H9 (cell line): ENCODE data around the gene CDH4. TPM values are rescaled to one million over a fixed set of nuclear protein-coding genes. Genes with fewer than 3 reads are reported as not detected.

Experiments
- DNase-seq: peaks from one replicate; pipeline ENCODE4 v3.0.0-alpha.2; 2017
- H2AFZ ChIP-seq: one replicate; pipeline ENCODE4 v1.6.1; 2013; ENCODE audit warnings: mild to moderate bottlenecking, low read length, control low read depth, moderate library complexity
- H2AK5ac ChIP-seq: 2 replicates; pipeline ENCODE4 v1.6.1; 2013; ENCODE audit warnings: low read length, control low read depth, mixed read lengths; ENCODE audit not compliant: insufficient read length
- H2BK120ac ChIP-seq: one replicate; pipeline ENCODE4 v1.6.1; 2013; ENCODE audit warnings: low read depth, mild to moderate bottlenecking, low read length, control low read depth, inconsistent platforms; ENCODE audit not compliant: poor library complexity, severe bottlenecking
- H2BK12ac ChIP-seq: 2 replicates; pipeline ENCODE4 v1.6.1; 2013; ENCODE audit warnings: low read length, control low read depth, mixed read lengths, low read depth; ENCODE audit not compliant: insufficient read length
- H2BK15ac ChIP-seq: 2 replicates; pipeline ENCODE4 v1.6.1; 2013; ENCODE audit warnings: low read depth, low read length, control low read depth
- H2BK20ac ChIP-seq: one replicate; pipeline ENCODE4 v1.6.1; 2013; ENCODE audit warnings: low read depth, mild to moderate bottlenecking, low read length, control low read depth, inconsistent platforms; ENCODE audit not compliant: poor library complexity, severe bottlenecking
- H2BK5ac ChIP-seq: 2 replicates; pipeline ENCODE4 v1.6.1; 2013; ENCODE audit warnings: low read length, control low read depth, mixed read lengths; ENCODE audit not compliant: insufficient read length
- H3K14ac ChIP-seq: 2 replicates; pipeline ENCODE4 v1.6.1; 2013; ENCODE audit warnings: low read length, control low read depth; ENCODE audit not compliant: insufficient read depth
- H3K18ac ChIP-seq: 2 replicates; pipeline ENCODE4 v1.6.1; 2013; ENCODE audit warnings: low read depth, mild to moderate bottlenecking, mixed read lengths, low read length, control low read depth; ENCODE audit not compliant: insufficient read length
- H3K23ac ChIP-seq: 2 replicates; pipeline ENCODE4 v1.6.1; 2013; ENCODE audit warnings: low read length, control low read depth, mixed read lengths, low read depth; ENCODE audit not compliant: insufficient read length
- H3K23me2 ChIP-seq: 2 replicates; pipeline ENCODE4 v1.6.1; 2013; ENCODE audit warnings: low read depth, mild to moderate bottlenecking, mixed read lengths, low read length, control low read depth; ENCODE audit not compliant: insufficient read length, poor library complexity, severe bottlenecking
- H3K27ac ChIP-seq: 2 replicates; pipeline ENCODE4 v1.5.1; 2013; ENCODE audit warnings: low read length, control low read depth, mixed read lengths, low read depth; ENCODE audit not compliant: insufficient read length
- H3K27me3 ChIP-seq: 2 replicates; pipeline ENCODE4 v1.6.1; 2013; ENCODE audit warnings: low read length, control low read depth, inconsistent platforms; ENCODE audit not compliant: insufficient read depth
- H3K4ac ChIP-seq: 2 replicates; pipeline ENCODE4 v1.6.1; 2013; ENCODE audit warnings: low read depth, mild to moderate bottlenecking, control low read depth, inconsistent platforms, low read length, moderate library complexity
- H3K4me1 ChIP-seq: 2 replicates; pipeline ENCODE4 v1.6.1; 2013; ENCODE audit warnings: low read length, control low read depth, inconsistent platforms; ENCODE audit not compliant: insufficient read depth
- H3K4me2 ChIP-seq: 2 replicates; pipeline ENCODE4 v1.6.1; 2013; ENCODE audit warnings: low read length, control low read depth, mixed read lengths; ENCODE audit not compliant: insufficient read length, insufficient read depth
- H3K56ac ChIP-seq: 2 replicates; pipeline ENCODE4 v1.6.1; 2013; ENCODE audit warnings: low read depth, mild to moderate bottlenecking, mixed read lengths, low read length, control low read depth; ENCODE audit not compliant: insufficient read length
- H3K79me1 ChIP-seq: 2 replicates; pipeline ENCODE4 v1.6.1; 2013; ENCODE audit warnings: low read depth, mild to moderate bottlenecking, moderate library complexity, low read length, control low read depth, inconsistent platforms; ENCODE audit not compliant: insufficient read depth, poor library complexity, severe bottlenecking
- H3K79me2 ChIP-seq: 2 replicates; pipeline ENCODE4 v1.6.1; 2013; ENCODE audit warnings: low read length, control low read depth, inconsistent platforms; ENCODE audit not compliant: insufficient read depth
- H3K9ac ChIP-seq: 2 replicates; pipeline ENCODE4 v1.6.1; 2013; ENCODE audit warnings: low read length, control low read depth, mixed read lengths; ENCODE audit not compliant: insufficient read length; ENCODE audit errors: extremely low read depth
- H3K9me3 ChIP-seq: one replicate; pipeline ENCODE4 v1.6.1; 2013; ENCODE audit warnings: low read depth, low read length, inconsistent platforms; ENCODE audit not compliant: control insufficient read depth
- H3T11ph ChIP-seq: one replicate; pipeline ENCODE4 v1.6.1; 2013; ENCODE audit warnings: mild to moderate bottlenecking, low read length, control low read depth, inconsistent platforms
- H4K20me1 ChIP-seq: one replicate; pipeline ENCODE4 v1.6.1; 2013; ENCODE audit not compliant: control insufficient read depth, insufficient read length, insufficient read depth
- H4K5ac ChIP-seq: 2 replicates; pipeline ENCODE4 v1.6.1; 2013; ENCODE audit warnings: low read depth, mild to moderate bottlenecking, mixed read lengths, low read length, control low read depth; ENCODE audit not compliant: insufficient read length
- H4K8ac ChIP-seq: replicated peaks from 2 replicates; pipeline ENCODE4 v1.6.1; 2013; ENCODE audit warnings: low read length, control low read depth, mixed read lengths, low read depth; ENCODE audit not compliant: insufficient read length
- H4K91ac ChIP-seq: 2 replicates; pipeline ENCODE4 v1.6.1; 2013; ENCODE audit warnings: low read depth, mild to moderate bottlenecking, moderate library complexity, mixed read lengths, low read length, control low read depth; ENCODE audit not compliant: insufficient read length
- H3K27ac Mint-ChIP-seq, 3 experiments: 2 replicates in 2 of 3; 3 replicates in 1 of 3; pipeline ENCODE4 v1.8.0; 2020 to 2021; ENCODE audit warnings: mixed read lengths in 3 of 3, mild to moderate bottlenecking in 1 of 3, moderate library complexity in 1 of 3
- H3K27me3 Mint-ChIP-seq: 2 replicates; pipeline ENCODE4 v1.8.0; 2021; ENCODE audit warnings: low read depth, mild to moderate bottlenecking, moderate library complexity, mixed read lengths
- H3K36me3 Mint-ChIP-seq, 3 experiments: 2 replicates in 2 of 3; 3 replicates in 1 of 3; pipeline ENCODE4 v1.8.0; 2020 to 2021; ENCODE audit warnings: low read depth in 3 of 3, mixed read lengths in 3 of 3; ENCODE audit not compliant: insufficient read depth in 1 of 3
- H3K4me1 Mint-ChIP-seq, 2 experiments: 2 replicates each; pipeline ENCODE4 v1.8.0; 2020; ENCODE audit warnings: mixed read lengths in 2 of 2
- H3K4me3 Mint-ChIP-seq, 2 experiments: 2 replicates in 1 of 2; 3 replicates in 1 of 2; pipeline ENCODE4 v1.8.0; 2020 to 2021; ENCODE audit warnings: mild to moderate bottlenecking in 2 of 2, mixed read lengths in 2 of 2, moderate library complexity in 1 of 2
- H3K9me3 Mint-ChIP-seq, 2 experiments: 2 replicates in 1 of 2; 3 replicates in 1 of 2; pipeline ENCODE4 v1.8.0; 2020; ENCODE audit warnings: mild to moderate bottlenecking in 2 of 2, mixed read lengths in 2 of 2, moderate library complexity in 1 of 2
- CTCF ChIP-seq: fragments of 200-600 bp; sonication (generic); conservative IDR thresholded peaks from 3 replicates; pipeline ENCODE4 v1.8.0; 2021; ENCODE audit warnings: antibody characterized with exemption, mild to moderate bottlenecking
- WGBS: extraction: QIAGEN DNeasy Blood & Tissue Kit; methylation state at CpG from one replicate; pipeline ENCODE4 v1.1.7; 2013; ENCODE audit warnings: missing lambda C conversion rate, low lambda C conversion rate, mixed read lengths; ENCODE audit not compliant: insufficient read length; ENCODE audit errors: extremely low coverage; 5-methylcytosine and 5-hydroxymethylcytosine counted together
- total RNA-seq: library from RNA; stranded (reverse); gene quantifications from 2 replicates; pipeline ENCODE4 v1.2.1, GENCODE V29; 2021

CDH4 gene
- total RNA-seq, 1 experiment from 2014 or later, result 3.0 TPM

GRCh38 chr20:61613917-61614705 is 362.1 kb downstream of the CDH4 start:
- H2BK5ac ChIP-seq, result no peak overlapping the region
- no peak for DNase-seq

More at GRCh38 chr20:61613917-61614705, 362.1 kb downstream of the CDH4 start:
- no peaks in the 10 kb centered on the region for H3K4me1 Mint-ChIP-seq
- Histone ChIP-seq H2BK12ac (no peak overlapping the region), H2AK5ac (no peak overlapping the region), H3K27me3 (peaks cover 3% of the 10 kb centered on the region; the same call in 1 of the 2 replicates), H3K18ac (no peak overlapping the region), H4K91ac (no peak overlapping the region), H3K23ac (no peak overlapping the region), H4K5ac (no peak overlapping the region), H4K8ac (no peak overlapping the region), H3T11ph (no peak overlapping the region), H2BK15ac (no peak overlapping the region), H3K14ac (no peak overlapping the region), H2BK20ac (no peak overlapping the region), H3K56ac (no peak overlapping the region), H4K20me1 (no peaks in the 10 kb centered on the region), H3K79me1 (no peaks in the 10 kb centered on the region), H3K27ac (no peak overlapping the region), H3K4me2 (no peak overlapping the region), H3K79me2 (no peaks in the 10 kb centered on the region), H2BK120ac (no peak overlapping the region), H3K9ac (no peak overlapping the region), H2AFZ (no peak overlapping the region), H3K4ac (no peak overlapping the region), H3K4me1 (no peaks in the 10 kb centered on the region), H3K23me2 (no peaks in the 10 kb centered on the region), H3K9me3 (peaks cover 3% of the 10 kb centered on the region)
- no peak overlapping the region for H3K27ac Mint-ChIP-seq
- peaks cover 76% of the 10 kb centered on the region for H3K27me3 Mint-ChIP-seq
- peaks cover 4 to 11% (median 9%) of the 10 kb centered on the region in 3 experiments; a peak in 3 of 7 replicates for H3K36me3 Mint-ChIP-seq
- no peak for TF ChIP-seq CTCF
- peaks cover 22 to 31% of the 10 kb centered on the region in 2 experiments for H3K9me3 Mint-ChIP-seq
- H3K4me3 Mint-ChIP-seq, result no peak overlapping the region
- no CpG with 5 or more reads among the region's 13 CpGs for WGBS
